Measurements from ENCODE around the gene FBXW8. TPM values are rescaled to one million over a fixed set of nuclear protein-coding genes. Genes with fewer than 3 reads are reported as not detected.

FBXW8 gene
- total RNA-seq, 1 donor from 2014 or later = 32.1 TPM

- H3K4me1 Mint-ChIP-seq (ENCODE audit: unreplicated experiment) = peaks cover 3% of the 10 kb centered on the region
- H3K27me3 Mint-ChIP-seq (ENCODE audit: unreplicated experiment) = no peaks in the 10 kb centered on the region
- no peak overlapping the region for H3K27ac Mint-ChIP-seq (ENCODE audit: unreplicated experiment)
- no peak overlapping the region for H3K4me3 Mint-ChIP-seq (ENCODE audit: unreplicated experiment)
- no peak for DNase-seq (ENCODE audit: extremely low spot score, unreplicated experiment)
- peaks cover 48% of the 10 kb centered on the region for H3K36me3 Mint-ChIP-seq (ENCODE audit: unreplicated experiment)
- no peaks in the 10 kb centered on the region for H3K9me3 Mint-ChIP-seq (ENCODE audit: unreplicated experiment)
- TF ChIP-seq CTCF (IDR thresholded peaks at IDR 0.05) = no peak
Observed at GRCh38 chr12:116968986-116969385, 58.2 kb downstream of the FBXW8 start.

- peaks cover 3% of the 10 kb centered on the region for H3K4me1 Mint-ChIP-seq (ENCODE audit: unreplicated experiment)
- no peak for TF ChIP-seq CTCF (IDR thresholded peaks at IDR 0.05)
- no peak overlapping the region for H3K27ac Mint-ChIP-seq (ENCODE audit: unreplicated experiment)
- no peaks in the 10 kb centered on the region for H3K27me3 Mint-ChIP-seq (ENCODE audit: unreplicated experiment)
- peaks cover 42% of the 10 kb centered on the region for H3K36me3 Mint-ChIP-seq (ENCODE audit: unreplicated experiment)
- H3K9me3 Mint-ChIP-seq (ENCODE audit: unreplicated experiment) = no peaks in the 10 kb centered on the region
- no peak overlapping the region for H3K4me3 Mint-ChIP-seq (ENCODE audit: unreplicated experiment)
- no peak for DNase-seq (ENCODE audit: extremely low spot score, unreplicated experiment)
Observed at GRCh38 chr12:116969615-116970585, 59.1 kb downstream of the FBXW8 start.

GRCh38 chr12:116971222-116971621 is 60.5 kb downstream of the FBXW8 start:
- Mint-ChIP-seq H3K9me3 (ENCODE audit: unreplicated experiment) (no peaks in the 10 kb centered on the region), H3K27me3 (ENCODE audit: unreplicated experiment) (no peaks in the 10 kb centered on the region), H3K4me1 (ENCODE audit: unreplicated experiment) (peaks cover 15% of the 10 kb centered on the region), H3K36me3 (ENCODE audit: unreplicated experiment) (peaks cover 36% of the 10 kb centered on the region), H3K4me3 (ENCODE audit: unreplicated experiment) (no peak overlapping the region), H3K27ac (ENCODE audit: unreplicated experiment) (no peak overlapping the region)
- no peak for DNase-seq (ENCODE audit: extremely low spot score, unreplicated experiment)
- TF ChIP-seq CTCF (IDR thresholded peaks at IDR 0.05) = no peak

GRCh38 chr12:116975779-116976393 is 65.1 kb downstream of the FBXW8 start:
- TF ChIP-seq CTCF (IDR thresholded peaks at IDR 0.05) = no peak
- Mint-ChIP-seq H3K4me1 (ENCODE audit: unreplicated experiment) (peaks cover 48% of the 10 kb centered on the region), H3K36me3 (ENCODE audit: unreplicated experiment) (peaks cover 21% of the 10 kb centered on the region), H3K27me3 (ENCODE audit: unreplicated experiment) (no peaks in the 10 kb centered on the region), H3K27ac (ENCODE audit: unreplicated experiment) (no peak overlapping the region), H3K9me3 (ENCODE audit: unreplicated experiment) (no peaks in the 10 kb centered on the region), H3K4me3 (ENCODE audit: unreplicated experiment) (no peak overlapping the region)
- no peak for DNase-seq (ENCODE audit: extremely low spot score, unreplicated experiment)
